HepG2 (cell line): ENCODE data around the gene MGMT. TPM values are rescaled to one million over a fixed set of nuclear protein-coding genes. Genes with fewer than 3 reads are reported as not detected.

ENCODE experiments used
- ATAC-seq: fragments of 200-7000 bp; cut with Tn5 transposase; 3 replicates; pipeline ENCODE4 v1.9.1; 2020; ENCODE audit warnings: mild to moderate bottlenecking, moderate library complexity
- BruUV-seq: library from RNA; stranded (reverse); fragments of 400-500 nt; replicated peaks from 2 replicates; lab custom pipeline; 2021; lab: Mats Ljungman, UMichigan
- CTCF ChIA-PET: fragments of 300-600 bp; formaldehyde crosslinking; extraction: SDS; loops from one replicate; lab custom pipeline; 2021; ENCODE audit warnings: low total read pairs, inconsistent platforms, low intra/inter-chr PET ratio; lab: Yijun Ruan, JAX
- POLR2A ChIA-PET: fragments of 350-600 bp; sonication (Branson Sonifier 250); formaldehyde crosslinking; loops from one replicate; lab custom pipeline; 2020; ENCODE audit warnings: antibody characterized with exemption, inconsistent platforms; lab: Yijun Ruan, JAX
- DNase-seq: peaks from one replicate; pipeline ENCODE4 v3.0.0-alpha.2; 2015; ENCODE audit warnings: low spot score
- FAIRE-seq: peaks from 3 replicates; lab custom pipeline; 2011; peaks lifted over from hg19 to GRCh38; lab: Jason Lieb, UNC
- H2AFZ ChIP-seq: one replicate; pipeline ENCODE4 v1.6.1; 2011; ENCODE audit warnings: low read length, inconsistent platforms
- H3K27ac ChIP-seq: fragments of 300-600 bp; 3 replicates; pipeline ENCODE4 v1.8.0; 2011; ENCODE audit warnings: mixed run types, mild to moderate bottlenecking, mixed read lengths, low read length, inconsistent platforms; ENCODE audit not compliant: insufficient read depth; ENCODE audit errors: extremely low read length
- H3K27me3 ChIP-seq, 2 experiments: fragments of 200-600 bp in 1 of 2; 2 replicates in 1 of 2; 3 replicates in 1 of 2; pipeline versions ENCODE4 v1.6.0 to v1.8.0; 2011; ENCODE audit warnings: low read length in 2 of 2, mild to moderate bottlenecking in 2 of 2, moderate library complexity in 2 of 2, inconsistent platforms in 1 of 2; ENCODE audit not compliant: insufficient read depth in 2 of 2, control insufficient read depth in 1 of 2
- H3K36me3 ChIP-seq, 2 experiments: fragments of 200-600 bp in 1 of 2; replicated peaks in 1 of 2; 2 replicates in 1 of 2; 3 replicates in 1 of 2; pipeline versions ENCODE4 v1.5.1 to v1.8.0; 2011; ENCODE audit warnings: low read length in 2 of 2, inconsistent platforms in 1 of 2; ENCODE audit not compliant: insufficient read depth in 2 of 2, control insufficient read depth in 1 of 2
- H3K4me1 ChIP-seq: 2 replicates; pipeline ENCODE4 v1.5.1; 2012; ENCODE audit warnings: low read length, inconsistent platforms; ENCODE audit not compliant: insufficient read depth
- H3K4me2 ChIP-seq: 2 replicates; pipeline ENCODE4 v1.6.0; 2011; ENCODE audit warnings: low read depth, low read length, inconsistent platforms
- H3K4me3 ChIP-seq, 3 experiments: fragments of 200-600 bp in 1 of 3; sonication (generic), shearing (Covaris generic) in 1 of 3; replicated peaks in 1 of 3; 2 replicates each; pipeline ENCODE4 v1.5.1; 2011 to 2016; ENCODE audit warnings: low read length in 3 of 3, inconsistent platforms in 2 of 3, low read depth in 2 of 3, mild to moderate bottlenecking in 2 of 3, control low read depth in 1 of 3, mixed read lengths in 1 of 3; ENCODE audit not compliant: insufficient read depth in 1 of 3
- H3K79me2 ChIP-seq: one replicate; pipeline ENCODE4 v1.6.1; 2011; ENCODE audit warnings: low read length, inconsistent platforms; ENCODE audit not compliant: insufficient read depth
- H3K9ac ChIP-seq: 2 replicates; pipeline ENCODE4 v1.6.0; 2011; ENCODE audit warnings: mild to moderate bottlenecking, low read depth, low read length, inconsistent platforms; ENCODE audit not compliant: insufficient read depth
- H3K9me3 ChIP-seq: 2 replicates; pipeline ENCODE4 v1.5.1; 2012; ENCODE audit warnings: mild to moderate bottlenecking, low read length
- H4K20me1 ChIP-seq: 2 replicates; pipeline ENCODE4 v1.6.0; 2011; ENCODE audit warnings: inconsistent platforms, mild to moderate bottlenecking, low read length, moderate library complexity; ENCODE audit not compliant: insufficient read depth
- ZBTB40 ChIP-seq, 2 experiments: fragments of 450-650 bp in 1 of 2; sonication (generic) in 1 of 2; formaldehyde crosslinking in 1 of 2; IDR thresholded peaks; 2 replicates each; pipeline versions ENCODE4 v1.6.1 to v1.8.0; 2016 to 2022; ENCODE audit warnings: antibody characterized with exemption in 1 of 2, mild to moderate bottlenecking in 1 of 2, missing genetic modification reagents in 1 of 2
- WGBS: methylation state at CpG from one replicate; pipeline ENCODE4 v1.1.6; 2017; ENCODE audit warnings: low lambda C conversion rate; 5-methylcytosine and 5-hydroxymethylcytosine counted together
- in situ Hi-C: cut with HindIII; loops from 2 replicates; pipeline ENCODE4 v1.10.0; 2017; ENCODE audit warnings: low pct_unique_long_range_greater_than_20kb; ENCODE audit not compliant: extremely low pct_ligation_motif_present
- intact Hi-C: fragments of 100-400 bp; cut with micrococcal nuclease; formaldehyde crosslinking; loops from one replicate; pipeline ENCODE4 v1.10.0; 2022; ENCODE audit not compliant: unreplicated experiment
- polyA plus RNA-seq, 8 experiments: library from polyadenylated mRNA; depleted of rRNA in 3 of 8; stranded (reverse) in 7 of 8; unstranded in 1 of 8; fragments of >200 nt; fragmentation: Illumina TruSeq in 4 of 8; extraction: Trizol in 4 of 8; gene quantifications; 2 replicates each; pipeline versions ENCODE4 v1.2.1 to v1.2.3, GENCODE V29; 2011 to 2016; ENCODE audit warnings: low read depth in 4 of 8, missing spikeins in 1 of 8, mixed read lengths in 1 of 8; ENCODE audit not compliant: insufficient read depth in 1 of 8
- total RNA-seq, 5 experiments: library from RNA; depleted of rRNA; stranded (reverse); fragments of >200 nt; fragmentation: Illumina TruSeq; extraction: Trizol; gene quantifications; 2 replicates each; pipeline ENCODE4 v1.2.3, GENCODE V29; 2016; ENCODE audit warnings: low read depth in 1 of 5
- TF ChIP-seq, protein P1 (sequence below): sonication (generic); formaldehyde crosslinking; IDR thresholded peaks from 2 replicates; pipeline ENCODE4 v1.4.0; 2020; ENCODE audit warnings: mild to moderate bottlenecking, missing genetic modification reagents, borderline replicate concordance

The MGMT gene
- total and polyA plus RNA-seq, 2 of the 13 experiments (the other 11 are each of a cell fraction or from before 2014, with no cell fraction given): 12.0 to 19.5 TPM

DNA sequence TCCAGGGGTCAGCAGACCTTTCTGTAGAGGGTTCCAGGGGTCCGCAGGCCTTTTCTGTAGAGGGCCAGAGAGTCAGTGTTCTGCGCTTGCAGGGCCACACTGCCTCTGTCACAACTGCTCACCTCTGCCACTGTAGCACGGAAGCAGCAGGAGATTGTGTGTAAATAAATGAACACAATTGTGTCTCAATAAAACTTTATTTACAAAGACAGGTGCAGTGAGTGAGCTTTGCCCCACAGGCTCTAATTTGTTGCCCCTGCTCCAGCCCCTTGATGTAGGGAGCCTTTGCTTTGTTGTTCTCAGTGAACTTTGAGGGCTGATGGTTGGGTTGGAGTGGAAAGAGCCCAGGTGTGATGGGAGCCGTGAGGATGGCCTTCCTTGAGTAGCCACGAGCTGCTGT lies 67.8 kb downstream of the MGMT start:
- H3K4me1 ChIP-seq: peaks cover 11% of the 10 kb centered on the region
- H3K4me3 ChIP-seq: no peak overlapping the region
- no TSS peak for BruUV-seq
- no peaks in the 10 kb centered on the region for H3K79me2 ChIP-seq
- POLR2A ChIA-PET: interaction anchor here (1.4 kb wide), 1 partner anchor 14 kb away, joined by 3 read pairs; no protein-coding TSS in a partner anchor
- intact Hi-C loops: no loop called here
- H3K9ac ChIP-seq: no peak overlapping the region
- CTCF ChIA-PET: no interaction called here
- 68% methylated on average over 4 of the region's 5 CpGs for WGBS
- no peak for ATAC-seq
- TF ChIP-seq ZBTB40 (IDR thresholded peaks at IDR 0.05): peak; percentile 59
- TF ChIP-seq ZBTB40 (CRISPR knock-in tag; IDR thresholded peaks at IDR 0.05): peak; percentile 98
- TF ChIP-seq, protein P1, sequence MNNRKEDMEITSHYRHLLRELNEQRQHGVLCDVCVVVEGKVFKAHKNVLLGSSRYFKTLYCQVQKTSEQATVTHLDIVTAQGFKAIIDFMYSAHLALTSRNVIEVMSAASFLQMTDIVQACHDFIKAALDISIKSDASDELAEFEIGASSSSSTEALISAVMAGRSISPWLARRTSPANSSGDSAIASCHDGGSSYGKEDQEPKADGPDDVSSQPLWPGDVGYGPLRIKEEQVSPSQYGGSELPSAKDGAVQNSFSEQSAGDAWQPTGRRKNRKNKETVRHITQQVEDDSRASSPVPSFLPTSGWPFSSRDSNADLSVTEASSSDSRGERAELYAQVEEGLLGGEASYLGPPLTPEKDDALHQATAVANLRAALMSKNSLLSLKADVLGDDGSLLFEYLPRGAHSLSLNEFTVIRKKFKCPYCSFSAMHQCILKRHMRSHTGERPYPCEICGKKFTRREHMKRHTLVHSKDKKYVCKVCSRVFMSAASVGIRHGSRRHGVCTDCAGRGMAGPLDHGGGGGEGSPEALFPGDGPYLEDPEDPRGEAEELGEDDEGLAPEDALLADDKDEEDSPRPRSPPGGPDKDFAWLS (CRISPR knock-in tag): no peak
- TF ChIP-seq, all 625 proteins: peak for 1
- Histone ChIP-seq H3K9me3 (peaks cover 13% of the 10 kb centered on the region; the same call in 1 of the 2 replicates), H3K36me3 (no peaks in the 10 kb centered on the region), H3K27ac (no peak overlapping the region), H4K20me1 (no peaks in the 10 kb centered on the region), H3K4me2 (no peak overlapping the region), H2AFZ (no peak overlapping the region), H3K27me3 (no peaks in the 10 kb centered on the region)
- in situ Hi-C loops: no loop called here
- FAIRE-seq: no peak
- no peak for DNase-seq
